Mammary epithelial cell (primary cell): ENCODE measurements around the gene TPRX1.
"Not testable (repeated sequence)": the region's sequence is repeated elsewhere in the genome, so short reads cannot be mapped to it uniquely, and the experiment has no call there.

Experiments used
- CTCF ChIP-seq, 2 donors: IDR thresholded peaks in 1 of 2; conservative IDR thresholded peaks in 1 of 2; 2 replicates each; pipeline ENCODE4 v1.5.1; 2011 to 2012; ENCODE audit warnings: inconsistent platforms in 2 of 2, low read length in 2 of 2, mild to moderate bottlenecking in 2 of 2, control low read depth in 1 of 2, low read depth in 1 of 2; ENCODE audit not compliant: insufficient read depth in 1 of 2; ENCODE audit errors: extremely low read depth in 1 of 2
- EZH2 ChIP-seq: IDR thresholded peaks from 2 replicates; pipeline ENCODE4 v1.6.1; 2012; ENCODE audit warnings: low read length, inconsistent platforms, borderline replicate concordance

GRCh38 chr19:47816270-47816669 is 11.9 kb upstream of the TPRX1 start:
- not testable (repeated sequence) for TF ChIP-seq CTCF (conservative IDR thresholded peaks at IDR 0.05 in 1 of 2, IDR thresholded peaks at IDR 0.05 in 1 of 2; ENCODE audit: extremely low read depth in 1 of 2, insufficient read depth in 1 of 2, low read depth in 1 of 2, low read length in 2 of 2); EZH2
